GM21367 (cell line): ENCODE measurements around the gene LDLRAD3.

Experiments
- ATAC-seq: cut with Tn5 transposase; IDR thresholded peaks from one replicate; pipeline ENCODE4 v1.9.1; 2021; ENCODE audit not compliant: unreplicated experiment

LDLRAD3 gene

GRCh38 chr11:35954205-35954604, 10.3 kb downstream of the LDLRAD3 start:
- no peak for ATAC-seq

GRCh38 chr11:35955636-35956035, 11.8 kb downstream of the LDLRAD3 start:
- ATAC-seq, result no peak

GRCh38 chr11:35962369-35963138, 18.7 kb downstream of the LDLRAD3 start:
- no peak for ATAC-seq

GRCh38 chr11:35963911-35964310, 20.0 kb downstream of the LDLRAD3 start:
- no peak for ATAC-seq

GRCh38 chr11:35964841-35965240, 21.0 kb downstream of the LDLRAD3 start:
- no peak for ATAC-seq

GRCh38 chr11:35967042-35967441, 23.2 kb downstream of the LDLRAD3 start:
- no peak for ATAC-seq

GRCh38 chr11:35968386-35969088, 24.7 kb downstream of the LDLRAD3 start:
- ATAC-seq, result no peak

GRCh38 chr11:35969089-35970042, 25.5 kb downstream of the LDLRAD3 start:
- no peak for ATAC-seq

- no peak for ATAC-seq
These were observed 26.6 kb downstream of the LDLRAD3 start for GRCh38 chr11:35970445-35970844.

- no peak for ATAC-seq
These were observed 28.1 kb downstream of the LDLRAD3 start for GRCh38 chr11:35971841-35972422.

- no peak for ATAC-seq
These were observed 31.2 kb downstream of the LDLRAD3 start for GRCh38 chr11:35974882-35975589.

- ATAC-seq, result no peak
These were observed 32.6 kb downstream of the LDLRAD3 start for GRCh38 chr11:35976434-35976833.

- ATAC-seq, result no peak
These were observed 34.3 kb downstream of the LDLRAD3 start for GRCh38 chr11:35978183-35978582.

GRCh38 chr11:35978891-35979290, 35.0 kb downstream of the LDLRAD3 start:
- no peak for ATAC-seq

GRCh38 chr11:35980686-35981390, 37.0 kb downstream of the LDLRAD3 start:
- ATAC-seq, result no peak

- no peak for ATAC-seq
These were observed 37.7 kb downstream of the LDLRAD3 start for GRCh38 chr11:35981581-35981980.

GRCh38 chr11:35982061-35982460, 38.2 kb downstream of the LDLRAD3 start:
- ATAC-seq, result no peak

- ATAC-seq, result no peak
These were observed 40.1 kb downstream of the LDLRAD3 start for GRCh38 chr11:35983981-35984380.

- ATAC-seq, result no peak
These were observed 43.1 kb downstream of the LDLRAD3 start for GRCh38 chr11:35986947-35987346.

GRCh38 chr11:35990170-35990569, 46.3 kb downstream of the LDLRAD3 start:
- no peak for ATAC-seq
